Activated T-cell treated with anti-CD3 and anti-CD28 coated beads, Interleukin-2, amount 50 U/mL, for 4 hours (primary cell): ENCODE measurements around the gene SLC1A3. TPM values are rescaled to one million over a fixed set of nuclear protein-coding genes. Genes with fewer than 3 reads are reported as not detected.

ENCODE experiments used
- ATAC-seq, 2 donors: fragments of 200-7000 bp; cut with Tn5 transposase; one replicate each; pipeline ENCODE4 v1.10.0; 2021
- DNase-seq: peaks from one replicate; pipeline ENCODE4 v3.0.0-alpha.2; 2020
- H3K27me3 Mint-ChIP-seq: one replicate; pipeline ENCODE4 v1.8.0; 2021; ENCODE audit warnings: low read depth, mixed read lengths
- H3K36me3 Mint-ChIP-seq: one replicate; pipeline ENCODE4 v1.8.0; 2022; ENCODE audit warnings: mixed read lengths; ENCODE audit not compliant: insufficient read depth
- H3K4me1 Mint-ChIP-seq: one replicate; pipeline ENCODE4 v1.8.0; 2021; ENCODE audit warnings: low read depth, mixed read lengths
- H3K4me3 Mint-ChIP-seq: one replicate; pipeline ENCODE4 v1.8.0; 2021; ENCODE audit warnings: mild to moderate bottlenecking, moderate library complexity, mixed read lengths
- H3K9me3 Mint-ChIP-seq: one replicate; pipeline ENCODE4 v1.8.0; 2021; ENCODE audit warnings: mixed read lengths
- total RNA-seq, 3 donors: library from RNA; stranded (reverse); gene quantifications; one replicate each; pipeline ENCODE4 v1.2.1, GENCODE V29; 2021

Gene SLC1A3
- total RNA-seq, 3 donors from 2014 or later, result 0.56 to 1.4 (median 0.76) TPM

GRCh38 chr5:36728697-36729543, 122.5 kb downstream of the SLC1A3 start:
- no peaks in the 10 kb centered on the region for H3K36me3 Mint-ChIP-seq
- DNase-seq, result no peak
- peaks cover 2% of the 10 kb centered on the region for H3K27me3 Mint-ChIP-seq
- peaks cover 12% of the 10 kb centered on the region for H3K4me1 Mint-ChIP-seq
- H3K4me3 Mint-ChIP-seq, result no peak overlapping the region
- H3K9me3 Mint-ChIP-seq, result no peaks in the 10 kb centered on the region
- peak; percentile 63 to 72 for ATAC-seq

DNA sequence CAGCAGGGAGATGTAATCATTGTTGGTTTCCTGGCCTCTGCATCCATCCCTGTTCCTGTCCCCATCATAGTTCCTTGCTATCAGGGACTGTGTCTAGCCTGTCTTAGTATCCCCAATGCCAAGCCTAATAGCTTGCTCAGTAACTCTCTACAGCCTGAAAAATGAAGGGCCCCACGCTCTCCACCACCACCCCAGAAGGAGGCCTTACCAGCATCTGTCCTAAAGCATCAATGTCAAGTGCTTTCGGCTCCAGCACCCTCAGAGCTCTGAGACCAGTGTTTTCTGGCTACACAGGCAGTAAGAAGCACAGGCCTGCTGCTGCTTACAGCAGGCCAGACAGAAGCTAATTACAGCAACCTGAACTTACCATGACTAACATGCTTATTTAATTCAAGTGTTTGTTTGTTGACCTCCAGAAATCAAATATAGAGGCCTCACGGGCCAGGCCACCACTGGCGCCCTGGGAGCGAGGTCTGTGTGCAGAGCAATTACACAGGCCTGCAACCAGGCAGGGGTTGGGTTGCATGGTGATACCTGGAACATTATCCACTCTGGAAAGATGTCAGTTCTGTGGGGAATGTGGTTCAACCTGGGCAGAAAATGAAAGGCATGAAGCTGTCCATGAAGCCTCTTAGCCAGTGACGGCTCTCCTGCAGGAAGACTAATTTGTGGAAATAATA, 124.3 kb downstream of the SLC1A3 start:
- ATAC-seq (no peak), DNase-seq (no peak)
- Mint-ChIP-seq H3K9me3 (no peaks in the 10 kb centered on the region), H3K4me3 (no peak overlapping the region), H3K27me3 (peaks cover 2% of the 10 kb centered on the region), H3K4me1 (peaks cover 2% of the 10 kb centered on the region), H3K36me3 (no peaks in the 10 kb centered on the region)

DNA sequence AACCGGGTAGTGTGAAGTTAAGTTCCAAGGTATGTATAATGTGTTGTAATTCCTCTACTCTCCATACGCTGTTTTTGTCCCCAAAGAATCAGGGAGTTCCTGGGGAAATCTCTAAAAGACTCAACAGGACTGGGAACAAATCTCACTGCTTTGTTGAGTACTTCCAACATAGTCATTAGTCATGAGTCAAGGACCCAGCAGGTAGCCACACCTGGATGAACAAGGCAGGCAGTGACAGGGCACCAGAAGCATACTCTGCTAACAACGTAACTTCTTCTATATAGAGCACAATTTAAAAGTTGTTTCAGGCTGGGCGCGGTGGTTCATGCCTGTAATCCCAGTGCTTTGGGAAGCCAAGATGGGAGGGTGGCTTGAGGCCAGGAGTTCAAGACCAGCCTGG, 126.8 kb downstream of the SLC1A3 start:
- Mint-ChIP-seq H3K4me3 (no peak overlapping the region), H3K27me3 (peaks cover 2% of the 10 kb centered on the region), H3K9me3 (no peaks in the 10 kb centered on the region), H3K4me1 (peaks cover 2% of the 10 kb centered on the region), H3K36me3 (no peaks in the 10 kb centered on the region)
- DNase-seq (no peak), ATAC-seq (no peak)

GRCh38 chr5:36734422-36734821, 128.0 kb downstream of the SLC1A3 start:
- Mint-ChIP-seq H3K36me3 (no peaks in the 10 kb centered on the region), H3K4me1 (no peaks in the 10 kb centered on the region), H3K4me3 (no peak overlapping the region), H3K9me3 (no peaks in the 10 kb centered on the region), H3K27me3 (peaks cover 9% of the 10 kb centered on the region)
- ATAC-seq (no peak), DNase-seq (no peak)

DNA sequence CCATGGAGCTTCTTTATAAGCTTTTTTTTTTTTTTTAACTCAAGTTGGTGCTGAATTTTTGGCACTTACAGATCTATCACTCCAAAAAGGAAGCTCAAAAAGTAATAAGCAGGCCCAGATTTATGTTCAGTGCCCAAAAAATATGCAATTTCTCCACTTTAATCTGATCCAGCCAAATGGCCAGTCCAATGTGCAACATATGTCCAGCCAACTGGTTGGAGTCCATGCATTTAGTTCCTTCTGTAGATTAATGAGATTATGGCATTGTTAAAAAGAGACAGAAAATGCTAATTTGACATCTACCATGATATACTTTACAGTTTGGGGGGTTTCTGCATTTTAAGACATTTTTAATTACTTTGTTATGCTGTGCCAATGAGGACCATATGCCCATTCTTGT, 129.5 kb downstream of the SLC1A3 start:
- no peaks in the 10 kb centered on the region for H3K4me1 Mint-ChIP-seq
- peaks cover 10% of the 10 kb centered on the region for H3K27me3 Mint-ChIP-seq
- no peak for DNase-seq
- H3K9me3 Mint-ChIP-seq, result no peaks in the 10 kb centered on the region
- no peak overlapping the region for H3K4me3 Mint-ChIP-seq
- no peaks in the 10 kb centered on the region for H3K36me3 Mint-ChIP-seq
- no peak for ATAC-seq
